ENCODE data around the gene SYK. TPM values are rescaled to one million over a fixed set of nuclear protein-coding genes. Genes with fewer than 3 reads are reported as not detected.

The SYK gene
- total RNA-seq, 2 donors from 2014 or later: 2.5 to 6.0 TPM

DNA sequence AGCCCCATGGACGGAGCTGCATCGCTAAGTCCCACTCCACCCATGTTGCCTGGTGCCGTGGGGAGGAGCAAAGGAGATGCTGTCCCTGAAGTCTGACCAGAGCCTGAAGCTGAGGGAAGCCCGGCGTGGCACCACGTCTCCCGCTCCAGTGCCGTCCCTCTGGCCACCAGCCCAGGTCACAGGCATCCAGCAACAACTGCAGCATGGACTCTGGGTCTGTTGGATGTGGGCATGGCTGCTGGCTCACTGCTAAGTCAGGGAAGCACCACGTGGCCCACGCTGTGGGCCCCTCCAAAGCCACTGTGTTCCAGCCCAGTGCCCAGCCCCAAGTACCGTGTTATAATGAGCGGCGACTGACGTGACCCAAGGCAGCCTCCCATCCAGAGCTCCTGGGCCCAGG, 112.6 kb downstream of the SYK start:
- no peak overlapping the region for H3K9ac ChIP-seq (ENCODE audit: extremely low read depth, low read length, poor library complexity, severe bottlenecking)
- H3K4me3 Mint-ChIP-seq: no peak overlapping the region

DNA sequence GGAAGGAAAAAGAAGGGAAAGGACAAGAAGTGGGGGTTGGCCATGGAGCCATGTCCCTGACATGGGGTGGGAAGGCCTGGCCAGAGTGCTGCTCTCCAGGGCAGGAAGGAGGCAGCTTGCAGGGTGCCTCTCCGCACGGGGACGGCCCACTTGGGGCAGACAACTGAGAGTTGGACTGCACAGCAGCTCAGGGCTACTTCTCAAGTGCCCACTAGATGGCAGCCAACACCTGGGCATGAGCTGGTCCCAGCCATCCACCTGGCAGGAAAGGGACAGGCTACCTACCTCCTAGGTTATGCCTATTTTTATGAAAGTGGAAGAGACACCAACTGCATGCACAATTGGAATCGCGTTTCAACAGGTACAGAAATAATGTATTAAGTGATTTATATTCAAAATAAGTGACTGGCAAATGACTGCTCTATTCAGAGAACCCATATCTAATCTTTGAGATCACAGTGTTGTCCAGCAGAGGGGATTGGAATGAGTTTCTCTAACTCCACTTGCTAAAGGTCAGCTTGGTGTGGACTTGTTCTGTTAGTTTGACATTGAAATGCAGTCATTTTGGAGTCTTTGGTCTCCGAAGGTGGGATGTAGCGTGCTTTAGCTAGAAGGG, 113.4 kb downstream of the SYK start:
- Histone ChIP-seq H3K9ac (ENCODE audit: extremely low read depth, low read length, poor library complexity, severe bottlenecking) (no peak overlapping the region), H3K36me3 (ENCODE audit: control insufficient read depth, insufficient read depth, low read length) (no peaks in the 10 kb centered on the region), H3K27me3 (ENCODE audit: control insufficient read depth, insufficient read depth, low read length, poor library complexity, severe bottlenecking) (no peaks in the 10 kb centered on the region), H3K9me3 (ENCODE audit: control insufficient read depth, low read length) (no peaks in the 10 kb centered on the region), H3K4me1 (ENCODE audit: control insufficient read depth, insufficient read depth, low read length) (peaks cover 3% of the 10 kb centered on the region), H3K27ac (ENCODE audit: low read depth, low read length) (no peak overlapping the region), H3K4me3 (ENCODE audit: low read length) (no peak overlapping the region)
- TF ChIP-seq CTCF (conservative IDR thresholded peaks at IDR 0.05): peak; percentile 92
- H3K27ac Mint-ChIP-seq: no peak overlapping the region
- H3K36me3 Mint-ChIP-seq (ENCODE audit: low read depth): no peaks in the 10 kb centered on the region
- H3K4me1 Mint-ChIP-seq: peaks cover 4% of the 10 kb centered on the region
- no peak overlapping the region for H3K4me3 Mint-ChIP-seq
- 0 to 18% methylated on average over 5 to 7 of the region's 7 CpGs for WGBS, 2 experiments (ENCODE audit: insufficient coverage in 1 of 2, insufficient read length in 1 of 2)
- H3K27me3 Mint-ChIP-seq (ENCODE audit: insufficient read depth): peaks cover 9% of the 10 kb centered on the region
- DNase-seq: peak; percentile 93
- H3K9me3 Mint-ChIP-seq: no peaks in the 10 kb centered on the region

More for the DNA sequence above, 112.6 kb downstream of the SYK start:
- H3K9me3 Mint-ChIP-seq: no peaks in the 10 kb centered on the region
- no peaks in the 10 kb centered on the region for H3K9me3 ChIP-seq (ENCODE audit: control insufficient read depth, low read length)
- H3K36me3 Mint-ChIP-seq (ENCODE audit: low read depth): no peaks in the 10 kb centered on the region
- TF ChIP-seq CTCF (conservative IDR thresholded peaks at IDR 0.05): no peak
- no peaks in the 10 kb centered on the region for H3K27me3 ChIP-seq (ENCODE audit: control insufficient read depth, insufficient read depth, low read length, poor library complexity, severe bottlenecking)
- H3K4me1 Mint-ChIP-seq: peaks cover 4% of the 10 kb centered on the region
- no peak overlapping the region for H3K4me3 ChIP-seq (ENCODE audit: low read length)
- peaks cover 3% of the 10 kb centered on the region for H3K27me3 Mint-ChIP-seq (ENCODE audit: insufficient read depth)
- H3K27ac ChIP-seq (ENCODE audit: low read depth, low read length): no peak overlapping the region
- H3K4me1 ChIP-seq (ENCODE audit: control insufficient read depth, insufficient read depth, low read length): peaks cover 3% of the 10 kb centered on the region
- 90 to 93% methylated on average over 7 to 14 of the region's 14 CpGs for WGBS, 2 experiments (ENCODE audit: insufficient coverage in 1 of 2, insufficient read length in 1 of 2)
- DNase-seq: no peak
- no peak overlapping the region for H3K27ac Mint-ChIP-seq
- no peaks in the 10 kb centered on the region for H3K36me3 ChIP-seq (ENCODE audit: control insufficient read depth, insufficient read depth, low read length)

DNA sequence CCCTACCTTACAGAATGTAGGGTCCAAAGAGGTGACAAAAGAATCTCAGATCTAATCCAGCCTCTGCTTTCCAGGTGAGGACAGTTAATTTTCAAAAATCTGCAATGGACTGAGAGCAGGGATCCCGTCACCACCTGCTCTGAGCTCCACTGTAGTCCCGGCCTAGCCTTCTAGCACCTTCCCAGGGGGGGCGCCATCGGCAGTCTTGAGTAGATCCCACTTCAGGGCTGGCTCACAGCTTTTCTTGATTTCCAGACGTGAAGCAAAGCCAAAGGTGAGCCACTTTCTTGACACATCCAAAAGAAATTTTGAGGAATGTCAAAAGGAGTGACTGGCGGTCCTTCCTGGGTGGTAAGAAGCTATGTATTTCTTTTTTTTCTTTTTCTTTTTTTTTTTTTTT, 114.1 kb downstream of the SYK start:
- DNase-seq: peak; percentile 84
- Histone ChIP-seq H3K9me3 (ENCODE audit: control insufficient read depth, low read length) (no peaks in the 10 kb centered on the region), H3K27me3 (ENCODE audit: control insufficient read depth, insufficient read depth, low read length, poor library complexity, severe bottlenecking) (no peaks in the 10 kb centered on the region), H3K36me3 (ENCODE audit: control insufficient read depth, insufficient read depth, low read length) (no peaks in the 10 kb centered on the region), H3K27ac (ENCODE audit: low read depth, low read length) (no peak overlapping the region), H3K4me3 (ENCODE audit: low read length) (no peak overlapping the region), H3K9ac (ENCODE audit: extremely low read depth, low read length, poor library complexity, severe bottlenecking) (no peak overlapping the region), H3K4me1 (ENCODE audit: control insufficient read depth, insufficient read depth, low read length) (peaks cover 3% of the 10 kb centered on the region)
- Mint-ChIP-seq H3K27ac (no peak overlapping the region), H3K9me3 (no peaks in the 10 kb centered on the region), H3K27me3 (ENCODE audit: insufficient read depth) (peaks cover 9% of the 10 kb centered on the region), H3K4me3 (no peak overlapping the region), H3K4me1 (peaks cover 4% of the 10 kb centered on the region), H3K36me3 (ENCODE audit: low read depth) (no peaks in the 10 kb centered on the region)
- peak; percentile 69 for TF ChIP-seq CTCF (conservative IDR thresholded peaks at IDR 0.05)
- WGBS, 2 experiments (ENCODE audit: insufficient coverage in 1 of 2, insufficient read length in 1 of 2): 73 to 80% methylated on average over 4 to 6 of the region's 6 CpGs

Data from endodermal cell (in vitro differentiated cells).